ENCODE data around the gene RBKS.

The RBKS gene

DNA sequence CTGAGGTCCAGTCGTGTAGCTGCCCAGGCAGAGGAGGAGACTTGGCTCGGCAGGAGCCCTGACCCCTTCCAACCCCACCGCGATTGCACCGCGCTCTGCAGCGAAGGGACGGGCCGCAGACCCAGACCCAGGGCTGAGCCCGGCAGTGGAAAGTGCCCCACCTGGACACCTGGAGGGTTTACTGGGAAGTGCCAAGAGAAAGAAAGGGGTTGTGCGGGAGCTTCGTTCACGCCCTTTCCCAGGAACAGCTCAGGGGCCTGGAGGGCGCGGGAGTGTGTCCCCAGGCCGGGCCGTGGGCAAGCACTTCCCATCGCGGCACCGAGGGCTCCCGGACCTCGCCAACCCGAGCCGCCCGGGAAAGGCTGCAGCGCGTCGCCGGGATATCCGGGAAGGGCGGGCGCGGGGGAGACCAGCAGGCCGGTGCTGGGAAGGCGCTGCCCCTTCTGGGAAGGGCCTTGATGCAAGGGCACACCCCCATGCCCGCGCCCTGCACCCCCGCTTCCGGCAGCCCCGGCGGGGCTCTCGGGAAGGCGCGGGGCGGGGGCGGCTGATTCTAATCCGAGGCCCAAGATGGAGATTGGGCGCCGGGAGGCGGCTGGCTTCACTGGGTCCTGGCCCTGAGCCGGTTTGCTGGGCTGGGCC is 154.8 kb downstream of the RBKS start:
- Histone ChIP-seq H3K9me3 (ENCODE audit: control insufficient read depth, insufficient read depth, low read length) (no peaks in the 10 kb centered on the region), H3K36me3 (ENCODE audit: insufficient read depth, low read length) (no peaks in the 10 kb centered on the region), H3K4me1 (ENCODE audit: insufficient read depth, low read length) (peaks cover 5% of the 10 kb centered on the region; the same call in 1 of the 2 replicates), H3K9ac (ENCODE audit: low read depth, low read length) (peak overlapping the region; percentile 81)

DNA sequence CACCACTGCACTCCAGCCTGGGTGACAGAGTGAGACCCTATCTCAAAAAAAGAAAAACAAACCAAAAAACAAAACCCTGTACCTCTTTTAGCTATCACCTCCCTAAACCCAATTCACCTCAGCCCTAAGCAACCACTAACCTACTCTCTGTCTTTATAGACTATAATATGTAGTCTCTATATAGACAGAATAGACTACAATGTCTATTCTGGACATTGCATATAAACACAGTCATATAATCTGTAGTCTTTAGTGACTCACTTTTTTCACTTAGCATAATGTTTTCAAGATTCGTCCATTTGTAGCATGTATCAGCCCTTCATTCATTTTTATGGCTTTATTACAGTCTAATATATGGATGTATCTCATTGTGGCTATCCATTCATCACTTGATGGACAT is 155.9 kb downstream of the RBKS start:
- no peaks in the 10 kb centered on the region for H3K36me3 ChIP-seq (ENCODE audit: insufficient read depth, low read length)
- H3K4me1 ChIP-seq (ENCODE audit: insufficient read depth, low read length), result peaks cover 7% of the 10 kb centered on the region; the same call in 1 of the 2 replicates
- H3K9ac ChIP-seq (ENCODE audit: low read depth, low read length), result no peak overlapping the region
- H3K9me3 ChIP-seq (ENCODE audit: control insufficient read depth, insufficient read depth, low read length), result no peaks in the 10 kb centered on the region

All from ES-I3 (cell line).